MCF 10A (cell line): Measurements from ENCODE around the gene MECR. TPM values are rescaled to one million over a fixed set of nuclear protein-coding genes. Genes with fewer than 3 reads are reported as not detected.
A peak's percentile ranks its signal among the peaks of the same experiment; 100 is the strongest.

Experiments used
- BruUV-seq: library from RNA; stranded (reverse); fragments of 400-500 nt; replicated peaks from 2 replicates; lab custom pipeline; 2021; lab: Mats Ljungman, UMichigan
- CTCF ChIA-PET: fragments of 300-600 bp; sonication (Branson Sonifier 250); formaldehyde crosslinking; extraction: SDS; loops from one replicate; lab custom pipeline; 2021; ENCODE audit warnings: antibody characterized with exemption, inconsistent platforms; lab: Yijun Ruan, JAX
- POLR2A ChIA-PET: fragments of 300-600, 350-650 bp; sonication (Branson Sonifier 250); formaldehyde crosslinking; extraction: SDS; loops from one replicate; lab custom pipeline; 2020; ENCODE audit warnings: antibody characterized with exemption, inconsistent platforms; lab: Yijun Ruan, JAX
- DNase-seq: peaks from one replicate; pipeline ENCODE4 v3.0.0-alpha.2; 2018; ENCODE audit not compliant: unreplicated experiment
- H3K27ac Mint-ChIP-seq: one replicate; pipeline ENCODE4 v1.8.0; 2022; ENCODE audit warnings: mild to moderate bottlenecking, low read depth, mixed read lengths; ENCODE audit not compliant: unreplicated experiment
- H3K27me3 Mint-ChIP-seq: one replicate; pipeline ENCODE4 v1.8.0; 2022; ENCODE audit warnings: mixed read lengths; ENCODE audit not compliant: insufficient read depth, unreplicated experiment
- H3K36me3 Mint-ChIP-seq: one replicate; pipeline ENCODE4 v1.8.0; 2022; ENCODE audit warnings: mild to moderate bottlenecking, moderate library complexity, mixed read lengths; ENCODE audit not compliant: insufficient read depth, unreplicated experiment
- H3K4me1 Mint-ChIP-seq: one replicate; pipeline ENCODE4 v1.8.0; 2022; ENCODE audit warnings: mixed read lengths; ENCODE audit not compliant: insufficient read depth, unreplicated experiment
- H3K4me3 Mint-ChIP-seq: one replicate; pipeline ENCODE4 v1.8.0; 2022; ENCODE audit warnings: mild to moderate bottlenecking, moderate library complexity, mixed read lengths; ENCODE audit not compliant: unreplicated experiment
- H3K9me3 Mint-ChIP-seq: one replicate; pipeline ENCODE4 v1.8.0; 2022; ENCODE audit warnings: mixed read lengths; ENCODE audit not compliant: unreplicated experiment
- intact Hi-C: fragments of 100-400 bp; cut with micrococcal nuclease; formaldehyde crosslinking; loops from 2 replicates; pipeline ENCODE4 v1.14.1; 2022
- total RNA-seq: library from RNA; stranded (reverse); gene quantifications from 2 replicates; pipeline ENCODE4 v1.2.3, GENCODE V29; 2022
- TF ChIP-seq, protein P1 (sequence below): fragments of 200-600 bp; IDR thresholded peaks from one replicate; pipeline ENCODE4 v1.8.0; 2022; ENCODE audit warnings: antibody characterized with exemption, mild to moderate bottlenecking; ENCODE audit not compliant: unreplicated experiment

The MECR gene
- total RNA-seq, 1 experiment from 2014 or later: 59.1 TPM

DNA sequence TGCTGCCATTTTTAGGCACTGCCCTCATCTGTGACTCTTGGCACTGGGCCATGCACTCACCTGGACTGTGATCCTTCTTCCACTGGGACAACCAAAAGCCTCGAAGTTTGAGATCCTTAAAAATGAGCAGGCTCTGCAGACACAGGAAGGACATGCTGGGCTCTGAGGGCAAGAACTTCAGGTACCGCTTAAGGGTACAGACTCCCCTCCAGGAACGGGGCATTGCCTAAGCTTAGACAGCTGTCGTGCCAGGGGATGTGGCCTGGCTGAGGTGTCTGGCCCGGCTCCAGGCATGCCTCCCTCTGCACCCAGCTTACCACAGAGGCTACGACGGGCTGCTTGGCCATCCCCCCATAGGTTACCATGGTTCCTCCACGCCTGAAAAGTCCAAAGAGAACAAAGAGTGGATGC lies 34.8 kb downstream of the MECR start:
- Mint-ChIP-seq H3K9me3 (no peaks in the 10 kb centered on the region), H3K36me3 (peaks cover 38% of the 10 kb centered on the region), H3K4me3 (no peak overlapping the region), H3K27me3 (no peaks in the 10 kb centered on the region), H3K4me1 (peaks cover 7% of the 10 kb centered on the region), H3K27ac (no peak overlapping the region)
- TF ChIP-seq, protein P1, sequence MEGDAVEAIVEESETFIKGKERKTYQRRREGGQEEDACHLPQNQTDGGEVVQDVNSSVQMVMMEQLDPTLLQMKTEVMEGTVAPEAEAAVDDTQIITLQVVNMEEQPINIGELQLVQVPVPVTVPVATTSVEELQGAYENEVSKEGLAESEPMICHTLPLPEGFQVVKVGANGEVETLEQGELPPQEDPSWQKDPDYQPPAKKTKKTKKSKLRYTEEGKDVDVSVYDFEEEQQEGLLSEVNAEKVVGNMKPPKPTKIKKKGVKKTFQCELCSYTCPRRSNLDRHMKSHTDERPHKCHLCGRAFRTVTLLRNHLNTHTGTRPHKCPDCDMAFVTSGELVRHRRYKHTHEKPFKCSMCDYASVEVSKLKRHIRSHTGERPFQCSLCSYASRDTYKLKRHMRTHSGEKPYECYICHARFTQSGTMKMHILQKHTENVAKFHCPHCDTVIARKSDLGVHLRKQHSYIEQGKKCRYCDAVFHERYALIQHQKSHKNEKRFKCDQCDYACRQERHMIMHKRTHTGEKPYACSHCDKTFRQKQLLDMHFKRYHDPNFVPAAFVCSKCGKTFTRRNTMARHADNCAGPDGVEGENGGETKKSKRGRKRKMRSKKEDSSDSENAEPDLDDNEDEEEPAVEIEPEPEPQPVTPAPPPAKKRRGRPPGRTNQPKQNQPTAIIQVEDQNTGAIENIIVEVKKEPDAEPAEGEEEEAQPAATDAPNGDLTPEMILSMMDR: no peak
- no TSS peak for BruUV-seq
- ChIA-PET POLR2A (interaction anchor here (4.0 kb wide), 1 partner anchor 14 kb away, joined by 29 read pairs; the partner anchor contains the start of gene SRSF4), CTCF (interaction anchor here (0.5 to 8.1 kb wide), 3 partner anchors 14 to 314 kb away, joined by 3 to 71 read pairs (median 9); partner anchors contain the start of gene SRSF4)
- DNase-seq: peak; percentile 78
- intact Hi-C loops: no loop called here

DNA sequence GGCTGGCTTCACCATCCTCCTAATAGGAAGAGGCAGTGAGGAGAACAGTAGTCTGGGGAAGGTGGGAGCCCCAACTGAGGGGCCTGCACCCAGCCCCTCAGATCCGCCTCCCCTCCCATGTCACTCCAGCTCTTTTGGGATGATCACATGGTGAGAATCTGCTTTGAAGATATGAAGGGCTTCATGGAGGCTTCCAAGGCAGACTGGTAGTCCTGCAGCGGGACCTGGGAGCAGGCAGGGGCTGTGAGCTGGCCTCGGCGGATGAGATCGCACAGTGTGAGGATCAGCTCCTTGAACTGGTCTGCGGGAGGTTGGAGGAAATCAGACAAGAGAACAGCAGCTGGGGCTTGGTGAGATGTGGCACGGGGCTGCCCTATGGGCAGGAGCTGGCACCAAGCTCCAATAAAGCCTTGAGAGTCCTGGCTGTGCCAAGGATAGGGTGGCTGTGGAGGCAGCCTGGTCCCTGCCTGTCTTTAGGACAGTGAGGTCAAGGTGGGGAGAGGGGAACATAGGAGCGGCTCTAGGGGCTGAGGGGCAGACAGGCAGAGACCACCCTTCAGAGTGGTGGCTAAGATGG lies 36.8 kb downstream of the MECR start:
- Mint-ChIP-seq H3K36me3 (peaks cover 28% of the 10 kb centered on the region), H3K4me3 (no peak overlapping the region), H3K9me3 (no peaks in the 10 kb centered on the region), H3K4me1 (peaks cover 9% of the 10 kb centered on the region), H3K27ac (peak overlapping the region; percentile 27), H3K27me3 (no peaks in the 10 kb centered on the region)
- TF ChIP-seq, protein P1: no peak
- intact Hi-C loops: no loop called here
- CTCF ChIA-PET: interaction anchor here (0.5 to 8.1 kb wide), 6 partner anchors 8 to 409 kb away, joined by 3 to 71 read pairs (median 4); partner anchors contain the start of gene SRSF4
- no peak for DNase-seq
- BruUV-seq: no TSS peak
- POLR2A ChIA-PET: interaction anchor here (4.0 kb wide), 1 partner anchor 12 kb away, joined by 29 read pairs; the partner anchor contains the start of gene SRSF4

DNA sequence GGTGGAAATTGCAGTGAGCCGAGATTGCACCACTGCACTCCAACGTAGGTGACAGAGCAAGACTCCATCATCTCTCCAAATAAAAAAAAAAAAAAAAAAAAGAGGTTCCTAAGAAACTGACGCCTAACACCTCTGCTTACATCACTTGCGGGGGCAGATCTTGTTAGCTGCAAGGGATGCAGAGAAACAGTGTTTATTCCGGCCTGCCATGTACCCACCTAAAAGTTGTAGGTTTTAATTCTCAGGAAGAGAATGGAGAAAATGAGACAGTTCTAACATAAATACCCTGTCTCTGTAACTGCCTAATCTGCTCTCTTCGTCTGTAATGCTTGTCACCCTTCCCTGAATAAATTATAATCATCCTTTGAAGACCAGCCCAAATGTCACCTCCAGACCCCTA lies 40.0 kb downstream of the MECR start:
- intact Hi-C loops: no loop called here
- ChIA-PET POLR2A (interaction anchor here (1.0 to 3.6 kb wide), 3 partner anchors 9 to 276 kb away, joined by 3 to 22 read pairs (median 3); partner anchors contain the start of genes EPB41 and SRSF4), CTCF (interaction anchor here (0.6 to 8.1 kb wide), 4 partner anchors 9 to 1826 kb away, joined by 3 to 71 read pairs (median 3); partner anchors contain the start of gene SRSF4)

DNA sequence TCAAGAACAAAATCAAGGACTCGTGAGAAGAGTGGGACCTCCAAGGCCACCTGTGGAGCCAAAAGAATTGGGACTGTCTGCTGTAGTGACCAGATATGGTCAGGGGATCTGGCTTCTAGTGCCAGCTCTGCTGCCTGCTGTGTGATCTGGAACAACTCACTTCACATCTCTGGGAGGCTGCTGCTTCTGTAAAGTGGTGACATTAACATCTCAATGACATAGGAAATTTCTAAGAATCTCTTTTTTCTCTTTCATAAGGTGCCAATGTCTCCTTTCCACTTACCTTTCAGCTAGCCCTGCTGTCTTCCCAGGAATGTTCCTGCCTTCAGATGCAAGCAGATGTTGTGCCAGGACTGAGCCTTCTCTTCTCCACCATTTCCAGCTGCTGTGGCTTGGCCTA lies 44.0 kb downstream of the MECR start:
- Mint-ChIP-seq H3K4me1 (peaks cover 9% of the 10 kb centered on the region), H3K36me3 (peaks cover 5% of the 10 kb centered on the region), H3K4me3 (no peak overlapping the region), H3K27ac (no peak overlapping the region), H3K9me3 (no peaks in the 10 kb centered on the region), H3K27me3 (no peaks in the 10 kb centered on the region)
- TF ChIP-seq, protein P1: no peak
- CTCF ChIA-PET: interaction anchor here (1.3 to 3.2 kb wide), 3 partner anchors 11 to 17 kb away, joined by 3 to 13 read pairs (median 9); no protein-coding TSS in a partner anchor
- POLR2A ChIA-PET: no interaction called here
- DNase-seq: no peak
- intact Hi-C loops: loop anchor here (10.0 kb wide), 1 partner anchor 542 kb away; the partner anchor contains the start of genes RNU11 and TAF12
- no TSS peak for BruUV-seq

More for the DNA sequence above, 40.0 kb downstream of the MECR start:
- DNase-seq: no peak
- BruUV-seq: no TSS peak
- peak overlapping the region; percentile 85 for H3K27ac Mint-ChIP-seq
- TF ChIP-seq, protein P1: no peak
- peaks cover 9% of the 10 kb centered on the region for H3K4me1 Mint-ChIP-seq
- no peak overlapping the region for H3K4me3 Mint-ChIP-seq
- no peaks in the 10 kb centered on the region for H3K27me3 Mint-ChIP-seq
- no peaks in the 10 kb centered on the region for H3K9me3 Mint-ChIP-seq
- H3K36me3 Mint-ChIP-seq: peaks cover 19% of the 10 kb centered on the region
